ENCODE results near the gene ADK.
"Not testable (repeated sequence)": the region's sequence is repeated elsewhere in the genome, so short reads cannot be mapped to it uniquely, and the experiment has no call there.

Gene ADK

DNA sequence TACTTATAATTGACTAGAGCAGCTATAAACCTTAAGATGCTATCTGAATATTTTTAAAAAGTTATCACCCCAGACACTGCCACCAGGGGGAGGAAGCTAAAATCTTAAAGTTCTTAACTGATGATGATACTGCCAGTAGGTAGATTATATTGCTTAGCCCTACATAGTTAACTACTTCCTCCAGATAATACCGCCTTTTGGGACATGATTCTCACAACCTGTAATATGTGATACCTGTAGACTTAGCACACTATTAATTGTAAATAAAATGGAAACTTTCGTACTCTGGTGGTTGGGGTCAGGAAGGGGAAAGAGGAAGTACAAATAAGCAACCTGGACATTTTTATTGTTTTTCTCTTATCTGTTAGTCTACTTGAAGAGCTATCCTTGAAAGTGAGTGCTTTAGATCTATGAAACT, 268.9 kb downstream of the ADK start:
- no peak for DNase-seq (ENCODE audit: low read depth in 2 of 2)

GRCh38 chr10:74424565-74424964, 273.5 kb downstream of the ADK start:
- no peak for DNase-seq (ENCODE audit: low read depth in 2 of 2)

DNA sequence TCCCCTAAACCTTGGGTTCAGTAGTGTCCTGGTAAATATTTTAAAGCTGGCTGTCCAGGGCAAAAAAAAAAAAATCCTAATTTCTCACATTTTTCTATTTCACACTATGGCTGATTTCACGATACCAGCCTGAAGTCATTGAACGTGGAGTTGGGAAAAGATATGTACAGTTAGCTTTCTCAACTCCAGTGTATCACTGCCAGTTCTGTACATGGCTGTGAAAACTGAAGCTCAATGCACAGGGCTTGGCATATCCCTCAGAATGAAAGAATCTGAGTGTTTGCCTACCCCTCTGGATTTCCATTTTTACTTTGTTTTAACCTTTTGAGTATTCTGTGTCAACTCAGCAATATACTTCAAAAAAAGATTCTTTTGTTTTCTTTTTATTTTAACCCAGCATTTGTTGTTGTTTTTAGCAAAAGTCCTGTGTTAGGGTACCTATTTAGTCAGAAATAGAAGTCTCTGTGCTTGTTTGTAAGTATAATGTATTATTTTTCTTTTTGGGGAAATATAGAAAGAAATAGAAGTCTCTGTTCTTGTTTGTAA, 274.5 kb downstream of the ADK start:
- no peak for DNase-seq (ENCODE audit: low read depth in 2 of 2)

DNA sequence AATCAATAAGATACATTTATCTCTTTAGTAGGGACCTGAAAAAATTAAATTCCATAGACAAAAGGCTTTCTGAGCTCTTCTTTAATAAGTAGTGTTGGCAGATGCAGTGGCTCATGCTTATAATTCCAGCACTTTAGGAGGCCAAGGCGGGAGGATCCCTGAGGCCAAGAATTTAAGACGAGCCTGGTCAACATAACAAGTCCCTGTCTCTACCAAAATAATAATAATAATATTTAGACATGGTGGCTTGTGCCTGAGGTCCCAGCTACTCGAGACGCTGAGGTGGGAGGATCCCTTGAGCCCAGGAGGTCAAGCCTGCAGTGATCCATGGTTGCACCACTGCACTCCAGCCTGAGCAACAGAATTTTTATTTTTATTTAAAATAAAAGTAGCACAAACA, 280.8 kb downstream of the ADK start:
- no peak for DNase-seq (ENCODE audit: low read depth in 2 of 2)

DNA sequence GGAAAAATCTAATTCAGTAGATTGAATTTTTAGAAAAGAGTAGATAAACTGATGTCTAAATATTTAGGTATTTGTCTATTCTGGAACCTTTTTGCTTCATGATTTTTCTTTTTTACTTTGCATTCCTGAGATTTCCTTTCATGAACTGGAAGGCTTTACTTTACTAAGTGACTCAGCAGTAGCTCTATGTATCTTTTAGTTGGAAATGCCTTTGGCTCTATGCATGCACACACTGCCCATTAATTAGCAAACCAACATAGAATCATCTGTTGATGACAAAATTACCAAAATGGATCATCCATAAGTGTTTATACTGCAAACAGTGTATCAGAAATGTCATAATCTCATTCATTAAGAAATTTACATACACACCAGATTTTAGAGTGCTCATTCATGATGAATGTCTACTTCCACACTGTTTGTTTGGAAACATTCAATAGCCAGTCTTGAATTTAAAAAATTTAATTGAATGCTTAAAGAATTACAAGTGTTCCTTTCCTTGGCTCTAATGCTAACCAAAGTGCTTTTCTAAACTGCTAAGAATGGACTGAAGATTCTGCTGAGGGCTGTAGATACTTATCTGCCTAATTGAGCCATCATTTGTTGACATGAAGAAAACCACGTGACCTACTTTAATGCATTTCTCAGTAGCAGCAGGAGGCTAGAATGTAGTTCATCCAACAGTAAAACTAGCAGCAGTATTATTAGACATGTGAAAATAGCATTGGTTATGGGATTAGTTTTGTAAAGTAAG, 282.0 kb downstream of the ADK start:
- DNase-seq (ENCODE audit: low read depth in 2 of 2), result no peak

DNA sequence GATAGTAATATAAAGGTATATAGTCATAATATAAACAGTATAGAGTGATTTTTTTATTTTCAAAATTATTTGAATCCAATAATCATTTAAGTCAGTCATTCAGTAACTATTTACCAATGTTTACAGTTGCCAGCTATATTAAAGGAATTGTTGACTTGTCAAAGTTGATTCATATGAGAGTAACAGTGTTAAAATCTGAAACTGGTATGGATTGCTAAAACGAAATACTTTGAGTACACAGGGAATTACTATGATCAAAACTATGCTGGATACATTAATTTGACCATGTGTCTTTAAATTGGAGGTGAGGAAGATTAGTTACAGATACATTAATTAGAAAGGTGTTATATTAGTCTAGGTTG, 282.6 kb downstream of the ADK start:
- no peak for DNase-seq (ENCODE audit: low read depth in 2 of 2)

GRCh38 chr10:74433993-74434392, 283.0 kb downstream of the ADK start:
- DNase-seq (ENCODE audit: low read depth in 2 of 2), result no peak

DNA sequence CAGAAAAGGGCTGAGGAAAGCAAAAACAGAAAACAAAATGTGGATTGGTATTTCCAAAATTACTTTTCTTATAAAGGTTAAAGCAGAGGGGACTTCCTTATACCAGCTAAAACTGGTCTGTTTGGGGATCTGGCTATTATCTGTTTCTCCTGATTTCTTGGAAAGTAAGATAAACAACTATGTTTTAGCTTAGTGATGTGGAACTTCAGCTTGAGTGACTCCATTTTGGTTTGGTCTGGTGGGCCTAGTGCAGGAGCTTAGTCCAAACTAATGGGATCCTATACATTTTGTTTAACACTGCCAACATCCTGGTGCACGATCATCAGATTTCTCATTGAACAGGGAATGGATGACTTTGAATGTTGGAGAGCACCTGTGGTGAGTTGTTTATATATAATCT, 283.5 kb downstream of the ADK start:
- no peak for DNase-seq (ENCODE audit: low read depth in 2 of 2)

DNA sequence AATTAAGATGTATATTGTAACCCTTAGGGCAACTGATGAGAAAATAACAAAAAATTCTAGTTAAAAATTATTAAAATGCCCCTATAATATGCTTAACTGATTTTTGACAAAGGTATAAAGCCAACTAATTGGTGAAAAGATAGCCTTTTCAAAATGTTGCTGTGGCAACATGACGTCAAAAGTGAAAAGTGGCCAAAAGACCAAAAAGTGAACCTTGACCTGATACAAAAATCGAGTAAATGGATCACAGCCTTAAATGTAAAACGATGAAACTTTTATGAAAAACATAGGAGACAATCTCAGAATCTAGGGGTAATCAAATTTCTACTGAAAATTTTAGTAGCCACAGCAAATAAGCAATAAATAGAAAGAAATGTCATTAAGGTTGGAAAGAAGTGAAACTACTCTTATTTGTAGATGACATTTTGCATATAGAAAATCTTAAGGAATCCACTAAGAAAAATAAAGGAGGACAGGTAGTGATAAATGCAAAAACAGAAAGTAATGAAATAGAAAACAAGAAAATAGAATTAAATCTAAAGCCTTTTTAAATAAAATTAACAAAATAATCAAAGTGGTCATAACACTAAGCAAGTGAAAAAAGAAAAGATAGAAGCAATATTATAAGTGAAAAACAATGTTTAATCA, 285.6 kb downstream of the ADK start:
- DNase-seq (ENCODE audit: low read depth in 2 of 2), result no peak

DNA sequence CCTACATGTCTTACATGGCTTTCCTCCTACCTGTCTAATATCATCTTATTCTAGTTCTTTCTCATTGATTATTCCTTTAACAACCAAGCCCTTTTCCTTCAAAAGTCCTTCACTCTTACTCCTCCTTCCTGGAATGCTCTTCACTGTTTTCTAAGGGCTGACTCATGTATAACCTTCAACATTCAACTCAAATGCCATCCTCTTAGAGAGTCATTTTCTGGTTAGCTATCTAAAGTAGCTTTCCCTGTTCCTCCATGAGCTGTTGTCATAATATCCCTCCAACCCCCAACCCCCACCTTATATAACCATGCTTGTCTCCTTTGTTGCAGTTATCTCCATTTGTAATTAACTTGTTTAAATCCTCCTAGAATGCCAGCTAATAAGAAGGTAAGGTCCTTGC, 286.8 kb downstream of the ADK start:
- DNase-seq (ENCODE audit: low read depth in 2 of 2), result no peak

DNA sequence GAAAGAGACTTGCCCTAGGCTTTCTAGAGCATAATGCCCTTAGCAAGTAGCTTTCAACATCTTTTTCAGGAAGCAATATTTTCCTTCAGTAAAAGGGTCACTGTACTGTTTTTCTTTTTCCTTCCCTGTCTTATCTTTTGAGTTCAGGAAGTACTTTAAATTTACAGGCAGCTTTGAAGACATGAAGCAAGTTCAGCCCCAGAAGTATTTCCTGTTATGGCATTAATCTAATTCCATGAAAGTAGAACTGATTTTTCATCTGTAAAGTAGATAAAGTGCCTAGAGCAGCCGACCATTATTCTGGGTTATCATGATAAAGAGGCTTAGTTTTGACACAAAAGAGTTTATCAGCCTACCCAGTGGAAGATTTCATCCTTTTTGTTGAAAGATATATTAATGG, 288.2 kb downstream of the ADK start:
- DNase-seq (ENCODE audit: low read depth in 2 of 2), result no peak

DNA sequence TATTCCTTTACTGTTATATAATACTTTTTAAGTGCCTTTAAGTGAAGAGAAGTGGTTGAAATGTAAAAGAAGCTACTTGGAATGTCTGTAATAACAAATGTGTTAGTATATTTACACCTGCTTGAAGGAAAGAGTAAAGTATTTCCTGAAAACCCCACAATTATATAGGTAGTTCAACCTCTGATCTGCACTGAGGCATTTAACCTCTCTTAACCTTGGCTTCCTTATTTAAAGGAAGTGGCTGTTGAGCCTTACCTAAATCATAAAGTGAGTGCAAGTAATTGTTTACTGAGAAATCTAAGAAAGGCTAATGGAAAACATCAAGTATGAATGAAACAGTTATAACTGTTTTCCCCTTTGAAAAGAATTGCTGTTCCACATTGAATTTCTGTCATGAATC, 294.5 kb downstream of the ADK start:
- DNase-seq (ENCODE audit: low read depth in 2 of 2), result no peak

GRCh38 chr10:74450602-74451001, 299.6 kb downstream of the ADK start:
- no peak for DNase-seq (ENCODE audit: low read depth in 2 of 2)

GRCh38 chr10:74451127-74451829, 300.3 kb downstream of the ADK start:
- DNase-seq (ENCODE audit: low read depth in 2 of 2), result no peak

- DNase-seq (ENCODE audit: low read depth in 2 of 2), result no peak
Observed at GRCh38 chr10:74453169-74453568, 302.1 kb downstream of the ADK start.

GRCh38 chr10:74457478-74457877, 306.5 kb downstream of the ADK start:
- not testable (repeated sequence) for DNase-seq (ENCODE audit: low read depth in 2 of 2)

- no peak for DNase-seq (ENCODE audit: low read depth in 2 of 2)
Observed at GRCh38 chr10:74460812-74461211, 309.8 kb downstream of the ADK start.

DNA sequence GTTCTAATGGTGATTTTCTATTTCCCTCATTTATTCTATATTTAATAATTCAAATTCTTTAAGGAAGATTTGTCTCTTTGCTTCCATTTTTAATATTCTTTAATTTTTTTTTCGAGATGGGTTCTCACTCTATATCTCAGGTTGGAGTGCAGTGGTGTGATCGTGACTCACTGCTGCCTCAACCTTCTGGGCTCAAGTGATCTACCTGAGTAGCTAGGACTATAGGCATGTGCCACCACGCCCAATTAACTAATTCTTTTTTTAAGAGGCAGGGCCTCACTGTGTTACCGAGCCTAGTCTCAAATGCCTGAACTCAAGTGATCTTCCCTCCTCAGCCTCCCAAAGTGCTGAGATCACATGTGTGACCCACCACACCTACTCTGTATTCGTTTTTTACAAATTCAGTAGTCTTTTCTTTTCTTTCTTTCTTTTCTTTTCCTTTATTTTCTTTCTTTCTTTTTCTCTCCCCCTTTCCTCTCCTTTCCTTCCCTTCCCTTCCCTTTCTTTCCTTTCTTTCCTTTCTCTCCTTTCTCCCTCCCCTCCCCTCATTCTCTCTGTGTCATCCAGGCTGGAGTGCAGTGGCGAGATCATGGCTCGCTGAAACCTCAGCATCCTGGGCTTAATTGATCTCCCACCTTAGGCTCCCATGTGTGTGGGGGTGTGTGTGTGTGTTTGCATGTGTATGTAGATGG, 323.1 kb downstream of the ADK start:
- no peak for DNase-seq (ENCODE audit: low read depth in 2 of 2)

DNA sequence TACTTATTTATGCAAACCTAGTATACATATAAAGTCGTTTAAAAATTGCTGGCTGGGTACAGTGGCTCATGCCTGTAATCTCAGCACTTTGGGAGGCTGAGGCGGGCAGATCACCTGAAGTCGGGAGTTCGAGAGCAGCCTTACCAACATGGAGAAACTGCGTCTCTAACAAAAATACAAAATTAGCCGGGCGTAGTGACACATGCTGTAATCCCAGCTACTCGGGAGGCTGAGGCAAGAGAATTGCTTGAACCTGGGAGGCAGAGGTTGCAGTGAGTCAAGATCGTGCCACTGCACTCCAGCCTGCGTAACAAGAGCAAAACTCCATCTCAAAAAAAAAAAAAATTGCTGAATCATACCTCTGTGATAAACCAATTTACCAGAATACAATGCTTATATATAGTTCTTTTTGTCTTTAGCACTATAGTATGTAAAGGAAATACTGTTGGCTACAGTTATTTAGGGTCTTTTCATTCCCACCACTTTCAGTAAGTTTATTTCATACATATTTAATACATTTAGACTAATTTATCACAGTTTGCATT, 325.2 kb downstream of the ADK start:
- DNase-seq (ENCODE audit: low read depth in 2 of 2), result not testable (repeated sequence)

- DNase-seq (ENCODE audit: low read depth in 2 of 2), result no peak
Observed at GRCh38 chr10:74480778-74481177, 329.8 kb downstream of the ADK start.

DNA sequence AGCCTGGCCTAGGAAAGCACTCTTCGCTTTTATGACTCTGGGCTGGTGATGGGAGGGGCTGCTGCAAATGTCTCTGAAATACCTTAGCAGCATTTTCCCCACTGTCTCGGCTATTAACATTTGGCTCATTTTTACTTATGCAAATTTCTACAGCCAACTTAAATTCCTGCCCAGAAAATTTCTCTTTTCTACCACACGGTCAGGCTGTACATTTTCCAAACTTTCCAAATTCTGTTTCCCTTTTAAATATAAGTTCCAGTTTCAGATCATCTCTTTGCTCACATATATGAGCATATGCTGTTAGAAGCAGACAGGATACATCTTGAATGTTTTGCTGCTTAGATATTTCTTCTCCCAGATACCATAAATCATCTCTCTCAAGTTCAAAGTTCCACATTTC, 332.3 kb downstream of the ADK start:
- no peak for DNase-seq (ENCODE audit: low read depth in 2 of 2)

- no peak for DNase-seq (ENCODE audit: low read depth in 2 of 2)
Observed at GRCh38 chr10:74485283-74485682, 334.3 kb downstream of the ADK start.

All from stimulated activated CD8-positive, alpha-beta memory T cell treated with anti-CD3 and anti-CD28 coated beads, Interleukin-15, amount 100 ng/mL, for 48 hours (primary cell).